ENCODE data around the gene TRAF6. TPM values are rescaled to one million over a fixed set of nuclear protein-coding genes. Genes with fewer than 3 reads are reported as not detected.
"Not testable (repeated sequence)": the region's sequence is repeated elsewhere in the genome, so short reads cannot be mapped to it uniquely, and the experiment has no call there.

The TRAF6 gene
- total and polyA plus RNA-seq, 2 donors from 2014 or later: 4.0 to 16.5 TPM

GRCh38 chr11:36557991-36558390, 47.9 kb upstream of the TRAF6 start:
- Histone ChIP-seq H3K9ac (ENCODE audit: low read length in 3 of 3) (no peak overlapping the region), H3K4me3 (ENCODE audit: low read length in 3 of 3) (no peak overlapping the region), H3K36me3 (ENCODE audit: control insufficient read depth in 2 of 3, insufficient read depth in 3 of 3, low read length in 3 of 3) (no peaks in the 10 kb centered on the region), H3K4me1 (ENCODE audit: control insufficient read depth in 2 of 3, insufficient read depth in 2 of 3, low read depth in 1 of 3, low read length in 3 of 3) (no peaks in the 10 kb centered on the region), H3K9me3 (ENCODE audit: control insufficient read depth in 2 of 3, insufficient read depth in 1 of 3, low read length in 3 of 3) (no peaks in the 10 kb centered on the region), H3K27ac (ENCODE audit: low read depth in 2 of 2, low read length in 2 of 2) (no peak overlapping the region), H3K27me3 (ENCODE audit: control insufficient read depth, insufficient read depth, low read length) (no peaks in the 10 kb centered on the region)
- TF ChIP-seq CTCF (IDR thresholded peaks at IDR 0.05; ENCODE audit: borderline replicate concordance, extremely low read depth, insufficient read depth): no peak
- no peak for FAIRE-seq
- intact Hi-C loops (cut with DNase I): no loop called here
- DNase-seq: no peak

- not testable (repeated sequence) for DNase-seq; H3K27ac ChIP-seq (ENCODE audit: low read depth in 2 of 2, low read length in 2 of 2); FAIRE-seq
Observed at GRCh38 chr11:36557390-36557789, 47.3 kb upstream of the TRAF6 start.

GRCh38 chr11:36550385-36551115, 40.5 kb upstream of the TRAF6 start:
- TF ChIP-seq CTCF (IDR thresholded peaks at IDR 0.05; ENCODE audit: borderline replicate concordance, extremely low read depth, insufficient read depth): no peak
- intact Hi-C loops (cut with DNase I): no loop called here
- FAIRE-seq: no peak

More at GRCh38 chr11:36557390-36557789, 47.3 kb upstream of the TRAF6 start:
- intact Hi-C loops (cut with DNase I); H3K4me1 ChIP-seq (ENCODE audit: control insufficient read depth in 2 of 3, insufficient read depth in 2 of 3, low read depth in 1 of 3, low read length in 3 of 3); H3K27me3 ChIP-seq (ENCODE audit: control insufficient read depth, insufficient read depth, low read length); H3K9me3 ChIP-seq (ENCODE audit: control insufficient read depth in 2 of 3, insufficient read depth in 1 of 3, low read length in 3 of 3); H3K9ac ChIP-seq (ENCODE audit: low read length in 3 of 3); H3K36me3 ChIP-seq (ENCODE audit: control insufficient read depth in 2 of 3, insufficient read depth in 3 of 3, low read length in 3 of 3); H3K4me3 ChIP-seq (ENCODE audit: low read length in 3 of 3): not testable (repeated sequence)

GRCh38 chr11:36540998-36541397, 30.9 kb upstream of the TRAF6 start:
- no peaks in the 10 kb centered on the region for H3K36me3 ChIP-seq (ENCODE audit: control insufficient read depth in 2 of 3, insufficient read depth in 3 of 3, low read length in 3 of 3)
- DNase-seq: peak in 1 of 5 donors; percentile 46
- H3K27me3 ChIP-seq (ENCODE audit: control insufficient read depth, insufficient read depth, low read length): no peaks in the 10 kb centered on the region
- no peak overlapping the region for H3K4me3 ChIP-seq (ENCODE audit: low read length in 3 of 3)
- intact Hi-C loops (cut with DNase I): no loop called here
- FAIRE-seq: no peak
- TF ChIP-seq CTCF (IDR thresholded peaks at IDR 0.05; ENCODE audit: borderline replicate concordance, extremely low read depth, insufficient read depth): peak; percentile 50
- no peak overlapping the region for H3K9ac ChIP-seq (ENCODE audit: low read length in 3 of 3)
- H3K27ac ChIP-seq (ENCODE audit: low read depth in 2 of 2, low read length in 2 of 2): no peak overlapping the region
- no peaks in the 10 kb centered on the region for H3K9me3 ChIP-seq (ENCODE audit: control insufficient read depth in 2 of 3, insufficient read depth in 1 of 3, low read length in 3 of 3)
- no peaks in the 10 kb centered on the region for H3K4me1 ChIP-seq (ENCODE audit: control insufficient read depth in 2 of 3, insufficient read depth in 2 of 3, low read depth in 1 of 3, low read length in 3 of 3)

More at GRCh38 chr11:36550385-36551115, 40.5 kb upstream of the TRAF6 start:
- Histone ChIP-seq H3K9me3 (ENCODE audit: control insufficient read depth in 2 of 3, insufficient read depth in 1 of 3, low read length in 3 of 3) (no peaks in the 10 kb centered on the region), H3K4me1 (ENCODE audit: control insufficient read depth in 2 of 3, insufficient read depth in 2 of 3, low read depth in 1 of 3, low read length in 3 of 3) (no peaks in the 10 kb centered on the region), H3K36me3 (ENCODE audit: control insufficient read depth in 2 of 3, insufficient read depth in 3 of 3, low read length in 3 of 3) (no peaks in the 10 kb centered on the region), H3K9ac (ENCODE audit: low read length in 3 of 3) (no peak overlapping the region), H3K27ac (ENCODE audit: low read depth in 2 of 2, low read length in 2 of 2) (no peak overlapping the region), H3K27me3 (ENCODE audit: control insufficient read depth, insufficient read depth, low read length) (no peaks in the 10 kb centered on the region), H3K4me3 (ENCODE audit: low read length in 3 of 3) (no peak overlapping the region)
- no peak for DNase-seq

All from kidney (tissue), 14 donors.